Transverse colon (tissue), 4 donors: Measurements from ENCODE around the gene EXD3.

ENCODE experiments used
- EP300 ChIP-seq: sonication (generic); formaldehyde crosslinking; IDR thresholded peaks from one replicate; pipeline ENCODE4 v1.6.1; 2017; ENCODE audit warnings: antibody characterized with exemption, low read depth
- POLR2A ChIP-seq: fragments of 450-650 bp; IDR thresholded peaks from one replicate; pipeline ENCODE4 v1.6.1; 2016; ENCODE audit warnings: antibody characterized with exemption, mild to moderate bottlenecking, moderate library complexity
- POLR2AphosphoS5 ChIP-seq, 3 donors: sonication (generic); formaldehyde crosslinking; IDR thresholded peaks; one replicate each; pipeline ENCODE4 v1.6.1; 2016; ENCODE audit warnings: antibody characterized with exemption in 3 of 3
- TF ChIP-seq, protein P1 (sequence below), 5 experiments: fragments of 200-600 bp in 3 of 5; fragments of 450-650 bp in 2 of 5; sonication (generic) in 3 of 5; IDR thresholded peaks; 1 replicate in 2 of 5; 2 replicates in 3 of 5; pipeline ENCODE4 v1.5.1; 2016 to 2017; ENCODE audit warnings: antibody characterized with exemption in 5 of 5, inconsistent platforms in 3 of 5, mild to moderate bottlenecking in 2 of 5, moderate library complexity in 1 of 5

DNA sequence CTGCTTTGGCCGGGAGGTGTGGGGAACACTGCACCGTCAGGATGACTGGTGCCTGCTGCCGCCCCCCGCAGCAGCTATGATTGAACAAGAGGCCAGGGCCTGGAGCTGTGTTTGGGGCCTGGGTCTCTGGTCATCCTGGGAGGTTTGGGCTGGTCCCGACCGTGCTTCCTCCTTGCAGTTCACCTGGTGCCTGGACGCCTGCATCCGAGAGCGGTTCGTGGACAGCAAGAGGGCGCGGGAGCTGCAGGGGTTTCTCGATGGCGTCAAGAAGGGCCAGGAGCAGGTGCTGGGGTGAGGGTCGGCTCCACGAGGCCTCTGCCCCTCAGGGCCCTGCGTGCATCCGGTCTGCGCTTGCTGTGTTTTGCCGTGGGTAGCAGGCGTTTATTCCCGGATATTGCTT, 158.9 kb downstream of the EXD3 start:
- TF ChIP-seq, protein P1, sequence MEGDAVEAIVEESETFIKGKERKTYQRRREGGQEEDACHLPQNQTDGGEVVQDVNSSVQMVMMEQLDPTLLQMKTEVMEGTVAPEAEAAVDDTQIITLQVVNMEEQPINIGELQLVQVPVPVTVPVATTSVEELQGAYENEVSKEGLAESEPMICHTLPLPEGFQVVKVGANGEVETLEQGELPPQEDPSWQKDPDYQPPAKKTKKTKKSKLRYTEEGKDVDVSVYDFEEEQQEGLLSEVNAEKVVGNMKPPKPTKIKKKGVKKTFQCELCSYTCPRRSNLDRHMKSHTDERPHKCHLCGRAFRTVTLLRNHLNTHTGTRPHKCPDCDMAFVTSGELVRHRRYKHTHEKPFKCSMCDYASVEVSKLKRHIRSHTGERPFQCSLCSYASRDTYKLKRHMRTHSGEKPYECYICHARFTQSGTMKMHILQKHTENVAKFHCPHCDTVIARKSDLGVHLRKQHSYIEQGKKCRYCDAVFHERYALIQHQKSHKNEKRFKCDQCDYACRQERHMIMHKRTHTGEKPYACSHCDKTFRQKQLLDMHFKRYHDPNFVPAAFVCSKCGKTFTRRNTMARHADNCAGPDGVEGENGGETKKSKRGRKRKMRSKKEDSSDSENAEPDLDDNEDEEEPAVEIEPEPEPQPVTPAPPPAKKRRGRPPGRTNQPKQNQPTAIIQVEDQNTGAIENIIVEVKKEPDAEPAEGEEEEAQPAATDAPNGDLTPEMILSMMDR (IDR thresholded peaks at IDR 0.05) = no peak
- TF ChIP-seq EP300 = no peak
- no peak for TF ChIP-seq POLR2AphosphoS5 (IDR thresholded peaks at IDR 0.05)
- no peak for TF ChIP-seq POLR2A
